DLD1 (cell line): ENCODE measurements around the gene CLASP1.

ENCODE experiments used
- in situ Hi-C: cut with HindIII; loops from 2 replicates; pipeline ENCODE4 v1.10.0; 2017; ENCODE audit warnings: low sequenced_read_pairs

CLASP1 gene

DNA sequence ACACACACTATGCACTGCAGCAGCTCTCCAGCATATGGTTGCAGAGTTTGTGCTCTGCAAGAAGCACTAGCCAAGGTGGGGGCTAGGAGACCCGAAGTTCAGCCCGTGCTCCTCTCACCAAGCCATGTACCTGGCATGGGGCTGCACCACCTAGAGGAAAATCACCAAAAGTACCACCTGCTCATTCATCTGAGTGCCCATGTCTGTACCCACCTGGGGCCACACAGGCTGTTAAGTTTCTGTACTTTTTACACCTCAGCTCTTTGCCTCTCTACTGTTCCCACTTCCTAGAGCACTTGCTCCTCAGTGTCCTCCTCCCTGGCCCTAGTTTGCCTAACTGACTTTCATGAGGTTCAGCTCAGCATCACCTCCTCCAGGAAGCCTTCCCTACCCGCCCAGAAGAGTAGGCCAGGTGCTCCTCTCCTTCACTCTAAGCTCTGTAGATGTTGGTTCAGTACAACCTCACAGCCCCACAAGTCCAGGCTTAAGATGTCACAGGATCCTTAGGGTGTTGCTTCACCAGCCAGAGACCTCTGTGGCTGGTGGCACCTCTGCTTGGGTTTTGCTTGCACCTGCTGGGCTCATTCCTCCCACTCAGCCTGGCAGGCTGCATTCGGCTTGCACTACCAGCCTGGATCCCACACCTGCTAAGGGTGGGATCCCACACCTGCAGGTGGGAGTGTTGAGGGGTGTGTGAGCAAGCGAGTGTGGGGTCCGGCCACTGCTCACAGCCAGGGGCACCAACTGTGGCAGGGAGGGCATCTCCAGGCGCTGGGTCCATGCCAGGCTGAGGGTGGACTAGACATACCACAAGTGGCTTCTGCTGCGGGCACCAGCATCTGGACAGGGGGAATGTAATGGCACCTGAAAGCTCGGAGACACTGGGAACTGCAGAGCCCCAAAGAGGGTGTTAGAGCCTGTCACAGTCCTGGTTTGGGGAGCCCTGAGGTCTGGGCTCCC, 354.1 kb downstream of the CLASP1 start:
- in situ Hi-C loops = no loop called here

DNA sequence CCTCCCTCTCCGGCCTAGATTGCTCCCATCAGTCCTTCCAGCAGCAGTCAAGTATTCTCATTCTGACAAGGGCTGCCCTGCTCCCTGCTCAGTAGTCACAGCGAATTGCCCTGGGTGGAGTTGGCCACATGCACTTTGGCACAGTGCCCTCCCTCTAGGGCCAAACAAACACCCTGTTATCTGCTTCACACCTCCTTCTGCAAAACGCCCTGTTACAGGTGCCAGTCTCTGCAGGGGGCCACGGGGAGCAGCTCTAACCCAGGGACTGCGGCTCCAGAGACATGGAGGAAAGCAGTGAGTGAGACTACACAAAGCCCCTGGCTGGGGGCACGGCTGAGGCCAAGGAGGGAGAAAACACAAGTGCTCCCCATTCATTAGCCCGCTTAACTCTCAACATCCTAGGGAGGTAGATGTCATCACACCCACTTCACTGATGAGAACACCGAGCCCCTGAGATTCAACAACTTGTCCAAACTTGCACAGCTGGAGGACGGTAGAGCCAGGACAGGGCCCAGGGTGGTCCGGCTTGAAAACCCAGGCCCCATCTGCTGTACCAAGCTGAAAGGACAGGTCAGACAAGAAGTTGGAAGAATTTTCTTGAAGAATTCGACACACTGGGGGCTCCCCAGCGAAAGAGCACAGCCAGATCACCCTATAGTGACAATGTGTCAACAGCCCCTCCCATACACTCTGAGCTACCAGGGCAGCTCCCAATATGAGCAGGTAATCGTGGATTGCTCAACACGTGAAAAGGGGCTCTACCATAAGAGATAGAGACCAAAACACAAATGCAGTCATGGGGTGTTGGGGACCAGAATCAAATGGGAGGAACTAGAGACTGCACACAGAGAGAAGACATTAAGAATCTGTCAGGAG, 355.6 kb downstream of the CLASP1 start:
- in situ Hi-C loops = no loop called here

DNA sequence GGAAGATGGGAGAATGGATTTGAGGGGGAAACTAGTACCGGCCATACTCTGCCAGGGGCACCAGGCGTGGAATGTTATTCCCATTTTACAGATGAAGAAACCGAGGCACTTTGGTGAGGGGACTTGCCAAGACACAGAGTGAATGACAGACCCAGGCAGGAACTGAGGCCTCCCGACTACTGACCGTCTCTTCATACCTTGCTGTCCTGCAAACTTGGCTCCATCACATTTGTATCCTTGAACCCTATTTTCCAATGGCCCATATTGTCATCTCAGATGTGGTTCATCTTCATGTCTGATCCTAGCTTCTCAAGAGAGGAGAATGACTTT, 358.0 kb downstream of the CLASP1 start:
- in situ Hi-C loops = no loop called here

DNA sequence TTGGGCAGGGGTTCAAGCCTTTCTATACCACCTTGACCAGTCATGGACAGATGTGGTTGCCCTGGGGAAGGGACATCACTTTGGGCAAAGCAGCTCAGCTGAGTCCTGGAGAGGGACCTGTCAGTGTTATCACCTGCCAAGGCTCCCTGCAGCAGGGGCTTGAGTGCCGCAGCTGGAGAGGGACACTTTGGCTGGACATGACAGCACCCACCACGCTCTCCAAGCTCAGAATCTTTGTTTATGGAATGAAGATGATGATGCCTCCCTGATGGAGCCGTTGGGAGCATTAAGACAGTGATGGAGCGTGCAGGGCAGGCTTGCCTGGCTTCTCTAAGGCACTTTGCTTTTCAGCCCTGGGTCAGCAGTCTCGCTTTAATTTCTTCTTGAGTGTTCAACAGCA, 360.0 kb downstream of the CLASP1 start:
- in situ Hi-C loops = no loop called here

DNA sequence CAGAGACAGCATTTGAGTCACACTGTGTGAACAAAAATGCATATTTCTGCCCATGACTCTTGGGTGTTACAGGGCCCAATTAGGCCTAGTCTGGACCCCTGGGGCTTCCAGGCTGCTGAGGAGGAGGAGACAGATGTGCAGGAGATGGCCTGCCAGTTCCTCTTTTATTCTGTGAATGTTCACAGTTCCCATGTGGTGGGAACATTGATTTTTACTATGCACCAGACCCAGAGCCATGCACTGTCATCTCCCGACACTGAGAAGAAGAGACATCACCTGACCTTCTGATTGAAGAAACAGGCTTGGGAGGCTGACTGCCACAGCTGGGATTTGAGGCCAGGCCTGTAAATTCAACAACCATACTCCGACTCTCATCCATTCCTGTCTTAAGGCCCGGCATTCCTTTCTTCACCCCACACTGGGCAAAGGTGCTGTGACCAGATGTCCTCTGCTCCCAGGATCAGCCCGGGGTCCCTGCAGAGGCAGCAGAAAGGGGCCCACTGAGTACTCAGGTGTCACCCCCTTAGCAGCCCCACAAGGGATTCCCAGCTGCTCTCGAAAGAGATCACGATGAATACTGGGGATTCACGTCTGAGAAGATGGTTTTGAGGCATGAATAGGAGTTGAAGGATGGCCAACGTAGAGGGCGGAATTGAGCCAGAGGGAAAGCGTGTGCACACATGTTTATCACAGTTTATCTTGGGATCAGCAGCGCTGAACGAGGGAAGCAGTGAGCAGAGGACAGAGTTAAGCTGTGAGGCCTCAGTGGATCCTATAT, 360.6 kb downstream of the CLASP1 start:
- in situ Hi-C loops = no loop called here

- in situ Hi-C loops = no loop called here
These were observed 361.3 kb downstream of the CLASP1 start for GRCh38 chr2:121287956-121288355.
